K562 (cell line): ENCODE measurements around the gene IL24. TPM values are rescaled to one million over a fixed set of nuclear protein-coding genes. Genes with fewer than 3 reads are reported as not detected.

Source experiments
- CREB1 ChIP-seq, 2 experiments: sonication (generic) in 1 of 2; formaldehyde crosslinking in 1 of 2; IDR thresholded peaks; 2 replicates each; pipeline versions ENCODE4 v1.6.1 to v1.8.0; 2012 to 2022; ENCODE audit warnings: inconsistent platforms in 1 of 2, mild to moderate bottlenecking in 1 of 2, missing genetic modification reagents in 1 of 2, moderate library complexity in 1 of 2
- EHMT2 ChIP-seq: fragments of 450-650 bp; IDR thresholded peaks from 2 replicates; pipeline ENCODE4 v1.6.1; 2018; ENCODE audit warnings: antibody characterized with exemption
- HES1 ChIP-seq: fragments of 450-650 bp; IDR thresholded peaks from 2 replicates; pipeline ENCODE4 v1.6.1; 2016; ENCODE audit warnings: low read depth, mild to moderate bottlenecking, moderate library complexity
- NCOA1 ChIP-seq: fragments of 450-650 bp; IDR thresholded peaks from 2 replicates; pipeline ENCODE4 v1.6.1; 2016; ENCODE audit warnings: low read depth
- RAD21 ChIP-seq, 2 experiments: fragments of 250-450 bp in 1 of 2; fragments of 450-650 bp in 1 of 2; sonication (Bioruptor Pico) in 1 of 2; formaldehyde crosslinking in 1 of 2; IDR thresholded peaks in 1 of 2; conservative IDR thresholded peaks in 1 of 2; 2 replicates each; pipeline versions ENCODE4 v1.4.0 to v1.8.0; 2020 to 2022; ENCODE audit warnings: mild to moderate bottlenecking in 2 of 2, moderate library complexity in 1 of 2
- SIX5 ChIP-seq, 2 experiments: IDR thresholded peaks; 2 replicates each; pipeline ENCODE4 v1.6.1; 2011; ENCODE audit warnings: low read length in 2 of 2, borderline replicate concordance in 1 of 2, low read depth in 1 of 2, mild to moderate bottlenecking in 1 of 2, moderate library complexity in 1 of 2; ENCODE audit not compliant: insufficient read depth in 1 of 2
- ZNF121 ChIP-seq: sonication (generic); formaldehyde crosslinking; conservative IDR thresholded peaks from 2 replicates; pipeline ENCODE4 v1.8.0; 2022; ENCODE audit warnings: missing genetic modification reagents
- ZNF140 ChIP-seq: fragments of 250-450 bp; sonication (Bioruptor Pico); IDR thresholded peaks from 2 replicates; pipeline ENCODE4 v1.8.0; 2021; ENCODE audit warnings: moderate library complexity, mild to moderate bottlenecking, inconsistent platforms
- ZNF280B ChIP-seq: fragments of 250-450 bp; sonication (Bioruptor Pico); IDR thresholded peaks from 2 replicates; pipeline ENCODE4 v1.5.1; 2021; ENCODE audit warnings: mild to moderate bottlenecking
- ZSCAN29 ChIP-seq: fragments of 450-650 bp; IDR thresholded peaks from 2 replicates; pipeline ENCODE4 v1.6.1; 2017
- polyA plus RNA-seq, 8 experiments: library from polyadenylated mRNA; depleted of rRNA in 4 of 8; stranded (reverse) in 5 of 8; unstranded in 3 of 8; fragments of >200 nt; fragmentation: Nextera tagmentation in 2 of 8; fragmentation: Illumina TruSeq in 1 of 8; extraction: Ambion mirVana in 2 of 8; extraction: Trizol in 1 of 8; gene quantifications; 2 replicates each; pipeline versions ENCODE4 v1.2.1 to v1.2.3, GENCODE V29; 2011 to 2014; ENCODE audit warnings: inconsistent platforms in 1 of 8, missing spikeins in 1 of 8
- total RNA-seq, 7 experiments: library from RNA; depleted of rRNA in 6 of 7; stranded (reverse); fragments of >200 nt in 6 of 7; fragmentation: Illumina TruSeq in 2 of 7; extraction: Trizol in 2 of 7; gene quantifications; 2 replicates each; pipeline versions ENCODE4 v1.2.1 to v1.2.3, GENCODE V29; 2011 to 2021; ENCODE audit warnings: low replicate concordance in 1 of 7
- TF ChIP-seq, protein P1 (sequence below), 2 experiments: fragments of 450-650 bp; formaldehyde crosslinking in 1 of 2; IDR thresholded peaks; 2 replicates each; pipeline versions ENCODE4 v1.4.0 to v1.6.1; 2014 to 2020; ENCODE audit warnings: mild to moderate bottlenecking in 2 of 2, borderline replicate concordance in 1 of 2, low read depth in 1 of 2

Gene IL24
- total and polyA plus RNA-seq, 9 of the 15 experiments (the other 6 are each of a cell fraction or from before 2014, with no cell fraction given): 0.04 to 0.19 TPM; not detected in 7

DNA sequence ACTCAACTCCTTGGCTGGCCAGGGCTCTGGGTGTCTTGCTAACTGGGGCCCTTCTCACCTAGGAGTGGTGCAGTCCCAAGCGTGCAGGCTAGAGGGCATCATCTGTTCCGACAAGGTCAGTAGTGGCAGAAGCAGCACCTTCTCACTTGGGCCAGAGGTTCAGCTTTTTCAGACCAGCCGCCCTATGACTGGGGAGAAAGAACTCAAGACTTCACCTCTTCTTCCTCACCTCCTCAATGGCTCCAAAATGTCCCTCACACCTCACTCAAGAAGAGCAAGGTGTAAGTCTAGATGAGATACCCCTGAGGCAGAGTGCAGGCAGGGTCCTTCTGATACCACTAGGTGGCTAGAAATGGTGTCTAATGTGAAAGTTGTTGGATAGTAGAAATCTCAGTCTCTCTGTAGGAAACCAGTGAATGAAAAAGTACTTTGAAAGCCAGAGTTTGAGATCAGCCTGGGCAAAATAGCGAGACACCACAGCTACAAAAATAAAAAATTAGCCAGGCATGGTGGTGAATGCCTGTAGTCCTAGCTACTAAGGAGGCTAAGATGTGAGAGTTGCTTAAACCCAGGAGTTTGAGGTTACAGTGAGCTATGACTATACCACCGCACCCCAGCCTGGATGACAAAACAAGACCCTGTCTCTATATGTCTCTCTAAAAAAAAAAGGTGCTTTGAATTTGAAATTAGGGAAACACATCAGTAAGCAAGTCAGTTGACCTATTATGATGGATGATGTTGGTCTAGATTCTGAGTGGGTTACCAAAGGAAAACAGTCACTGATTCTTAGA, 40.4 kb upstream of the IL24 start (continued):
- TF ChIP-seq, protein P1, sequence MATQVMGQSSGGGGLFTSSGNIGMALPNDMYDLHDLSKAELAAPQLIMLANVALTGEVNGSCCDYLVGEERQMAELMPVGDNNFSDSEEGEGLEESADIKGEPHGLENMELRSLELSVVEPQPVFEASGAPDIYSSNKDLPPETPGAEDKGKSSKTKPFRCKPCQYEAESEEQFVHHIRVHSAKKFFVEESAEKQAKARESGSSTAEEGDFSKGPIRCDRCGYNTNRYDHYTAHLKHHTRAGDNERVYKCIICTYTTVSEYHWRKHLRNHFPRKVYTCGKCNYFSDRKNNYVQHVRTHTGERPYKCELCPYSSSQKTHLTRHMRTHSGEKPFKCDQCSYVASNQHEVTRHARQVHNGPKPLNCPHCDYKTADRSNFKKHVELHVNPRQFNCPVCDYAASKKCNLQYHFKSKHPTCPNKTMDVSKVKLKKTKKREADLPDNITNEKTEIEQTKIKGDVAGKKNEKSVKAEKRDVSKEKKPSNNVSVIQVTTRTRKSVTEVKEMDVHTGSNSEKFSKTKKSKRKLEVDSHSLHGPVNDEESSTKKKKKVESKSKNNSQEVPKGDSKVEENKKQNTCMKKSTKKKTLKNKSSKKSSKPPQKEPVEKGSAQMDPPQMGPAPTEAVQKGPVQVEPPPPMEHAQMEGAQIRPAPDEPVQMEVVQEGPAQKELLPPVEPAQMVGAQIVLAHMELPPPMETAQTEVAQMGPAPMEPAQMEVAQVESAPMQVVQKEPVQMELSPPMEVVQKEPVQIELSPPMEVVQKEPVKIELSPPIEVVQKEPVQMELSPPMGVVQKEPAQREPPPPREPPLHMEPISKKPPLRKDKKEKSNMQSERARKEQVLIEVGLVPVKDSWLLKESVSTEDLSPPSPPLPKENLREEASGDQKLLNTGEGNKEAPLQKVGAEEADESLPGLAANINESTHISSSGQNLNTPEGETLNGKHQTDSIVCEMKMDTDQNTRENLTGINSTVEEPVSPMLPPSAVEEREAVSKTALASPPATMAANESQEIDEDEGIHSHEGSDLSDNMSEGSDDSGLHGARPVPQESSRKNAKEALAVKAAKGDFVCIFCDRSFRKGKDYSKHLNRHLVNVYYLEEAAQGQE (IDR thresholded peaks at IDR 0.05; ENCODE audit: borderline replicate concordance): peak; percentile 24; the same call in 1 of the 2 replicates
- TF ChIP-seq, protein P1 (CRISPR knock-in tag; IDR thresholded peaks at IDR 0.05; ENCODE audit: low read depth): no peak
- no peak for TF ChIP-seq EHMT2
- no peak for TF ChIP-seq HES1
- TF ChIP-seq NCOA1: no peak
- peak; percentile 34 to 49; a peak in 2 of 4 replicates for TF ChIP-seq RAD21 (CRISPR knock-in tag; conservative IDR thresholded peaks at IDR 0.05 in 1 of 2, IDR thresholded peaks at IDR 0.05 in 1 of 2)
- no peak for TF ChIP-seq ZNF280B
- TF ChIP-seq SIX5 (IDR thresholded peaks at IDR 0.05; ENCODE audit: borderline replicate concordance in 1 of 2, insufficient read depth in 1 of 2, low read depth in 1 of 2, low read length in 2 of 2): no peak
- TF ChIP-seq ZNF140 (CRISPR knock-in tag): no peak
- TF ChIP-seq ZSCAN29: no peak
- TF ChIP-seq CREB1 (IDR thresholded peaks at IDR 0.05): no peak
- TF ChIP-seq CREB1 (CRISPR knock-in tag; IDR thresholded peaks at IDR 0.05): no peak
- peak; percentile 93 for TF ChIP-seq ZNF121
